ENCODE data around the gene NDUFAF7.
A peak's percentile ranks its signal among the peaks of the same experiment; 100 is the strongest.
"Not testable (repeated sequence)": the region's sequence is repeated elsewhere in the genome, so short reads cannot be mapped to it uniquely, and the experiment has no call there.

The NDUFAF7 gene

GRCh38 chr2:37283207-37283606 is 51.7 kb downstream of the NDUFAF7 start:
- peak; percentile 83 for DNase-seq

- no peak for DNase-seq
Observed at GRCh38 chr2:37284381-37284780, 52.9 kb downstream of the NDUFAF7 start.

DNA sequence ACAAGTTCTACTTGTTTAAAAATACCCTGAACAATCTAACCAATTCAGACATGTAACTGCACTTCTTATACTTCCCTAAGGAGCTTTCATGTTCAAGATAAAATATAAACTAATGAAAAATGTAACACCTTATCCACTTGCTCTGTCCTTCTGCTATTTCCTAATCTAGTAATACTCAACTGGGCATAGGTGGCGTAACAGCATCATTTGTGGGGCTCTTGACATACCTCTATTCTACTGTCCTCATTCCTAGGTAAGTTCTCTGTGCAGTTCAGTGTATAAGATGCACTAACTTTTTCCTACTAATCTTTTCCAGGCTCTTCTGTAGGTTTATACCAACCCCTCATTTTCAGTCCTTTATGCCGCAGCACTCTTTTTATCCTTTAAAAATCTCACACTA is 56.5 kb downstream of the NDUFAF7 start:
- DNase-seq, result no peak

GRCh38 chr2:37291680-37292079 is 60.2 kb downstream of the NDUFAF7 start:
- DNase-seq, result no peak

- not testable (repeated sequence) for DNase-seq
Observed at GRCh38 chr2:37294858-37295257, 63.4 kb downstream of the NDUFAF7 start.

GRCh38 chr2:37295469-37296073 is 64.1 kb downstream of the NDUFAF7 start:
- DNase-seq, result no peak

- DNase-seq, result no peak
Observed at GRCh38 chr2:37297632-37298031, 66.2 kb downstream of the NDUFAF7 start.
